ENCODE data around the gene PAPPA. TPM values are rescaled to one million over a fixed set of nuclear protein-coding genes. Genes with fewer than 3 reads are reported as not detected.

Gene PAPPA
- total RNA-seq, 1 donor from 2014 or later: 0.72 TPM

GRCh38 chr9:116198344-116198743 is 44.8 kb downstream of the PAPPA start:
- H3K4me1 Mint-ChIP-seq: no peaks in the 10 kb centered on the region
- DNase-seq (ENCODE audit: low read depth, low spot score): no peak
- H3K27ac Mint-ChIP-seq (ENCODE audit: unreplicated experiment): no peak overlapping the region
- H3K36me3 Mint-ChIP-seq (ENCODE audit: low read depth): no peaks in the 10 kb centered on the region
- H3K27me3 Mint-ChIP-seq (ENCODE audit: low read depth): no peaks in the 10 kb centered on the region
- no peak overlapping the region for H3K4me3 Mint-ChIP-seq
- H3K9me3 Mint-ChIP-seq: no peaks in the 10 kb centered on the region
- TF ChIP-seq CTCF (conservative IDR thresholded peaks at IDR 0.05): no peak

- Mint-ChIP-seq H3K27ac (ENCODE audit: unreplicated experiment) (no peak overlapping the region), H3K36me3 (ENCODE audit: low read depth) (no peaks in the 10 kb centered on the region), H3K27me3 (ENCODE audit: low read depth) (no peaks in the 10 kb centered on the region), H3K4me1 (no peaks in the 10 kb centered on the region), H3K9me3 (no peaks in the 10 kb centered on the region), H3K4me3 (no peak overlapping the region)
- no peak for DNase-seq (ENCODE audit: low read depth, low spot score)
- no peak for TF ChIP-seq CTCF (conservative IDR thresholded peaks at IDR 0.05)
Measured at GRCh38 chr9:116202219-116202912, 48.8 kb downstream of the PAPPA start.

GRCh38 chr9:116204252-116204882 is 50.8 kb downstream of the PAPPA start:
- no peak for DNase-seq (ENCODE audit: low read depth, low spot score)
- no peak overlapping the region for H3K4me3 Mint-ChIP-seq
- H3K27ac Mint-ChIP-seq (ENCODE audit: unreplicated experiment): no peak overlapping the region
- no peaks in the 10 kb centered on the region for H3K27me3 Mint-ChIP-seq (ENCODE audit: low read depth)
- no peaks in the 10 kb centered on the region for H3K9me3 Mint-ChIP-seq
- no peak for TF ChIP-seq CTCF (conservative IDR thresholded peaks at IDR 0.05)
- no peaks in the 10 kb centered on the region for H3K36me3 Mint-ChIP-seq (ENCODE audit: low read depth)
- H3K4me1 Mint-ChIP-seq: no peaks in the 10 kb centered on the region

- H3K27me3 Mint-ChIP-seq (ENCODE audit: low read depth): no peaks in the 10 kb centered on the region
- no peaks in the 10 kb centered on the region for H3K36me3 Mint-ChIP-seq (ENCODE audit: low read depth)
- no peak for TF ChIP-seq CTCF (conservative IDR thresholded peaks at IDR 0.05)
- H3K27ac Mint-ChIP-seq (ENCODE audit: unreplicated experiment): no peak overlapping the region
- no peaks in the 10 kb centered on the region for H3K4me1 Mint-ChIP-seq
- no peak for DNase-seq (ENCODE audit: low read depth, low spot score)
- H3K9me3 Mint-ChIP-seq: no peaks in the 10 kb centered on the region
- H3K4me3 Mint-ChIP-seq: no peak overlapping the region
Measured at GRCh38 chr9:116207371-116208111, 54.0 kb downstream of the PAPPA start.

GRCh38 chr9:116208417-116209232 is 55.0 kb downstream of the PAPPA start:
- TF ChIP-seq CTCF (conservative IDR thresholded peaks at IDR 0.05): no peak
- Mint-ChIP-seq H3K27ac (ENCODE audit: unreplicated experiment) (no peak overlapping the region), H3K36me3 (ENCODE audit: low read depth) (no peaks in the 10 kb centered on the region), H3K4me3 (no peak overlapping the region), H3K9me3 (no peaks in the 10 kb centered on the region), H3K4me1 (no peaks in the 10 kb centered on the region), H3K27me3 (ENCODE audit: low read depth) (no peaks in the 10 kb centered on the region)
- DNase-seq (ENCODE audit: low read depth, low spot score): no peak

Measured in neural crest cell (in vitro differentiated cells).